ENCODE data around the gene MOV10L1.

The MOV10L1 gene

DNA sequence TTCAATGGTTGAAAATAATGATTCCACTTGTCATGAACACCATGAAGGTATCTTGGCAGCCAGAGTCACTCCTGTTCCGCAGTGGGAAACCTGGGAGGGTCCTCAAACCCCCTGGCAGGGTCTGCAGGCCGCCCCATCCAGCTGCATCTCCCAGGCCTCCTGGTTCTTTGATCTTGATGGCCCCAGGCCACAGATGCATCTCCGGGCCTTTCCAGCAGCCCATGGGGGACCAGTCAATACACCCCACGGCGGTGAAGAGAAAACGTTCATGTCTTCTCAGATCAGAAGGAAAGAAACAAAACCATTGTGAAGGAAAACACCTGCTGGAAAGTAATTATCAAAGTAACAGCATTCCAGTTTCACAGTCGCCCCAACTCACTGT is 29.9 kb upstream of the MOV10L1 start:
- DNase-seq, result no peak

GRCh38 chr22:50060441-50061140 is 29.2 kb upstream of the MOV10L1 start:
- DNase-seq, result no peak

- no peak for DNase-seq
Observed at GRCh38 chr22:50061141-50061823, 28.5 kb upstream of the MOV10L1 start.

DNA sequence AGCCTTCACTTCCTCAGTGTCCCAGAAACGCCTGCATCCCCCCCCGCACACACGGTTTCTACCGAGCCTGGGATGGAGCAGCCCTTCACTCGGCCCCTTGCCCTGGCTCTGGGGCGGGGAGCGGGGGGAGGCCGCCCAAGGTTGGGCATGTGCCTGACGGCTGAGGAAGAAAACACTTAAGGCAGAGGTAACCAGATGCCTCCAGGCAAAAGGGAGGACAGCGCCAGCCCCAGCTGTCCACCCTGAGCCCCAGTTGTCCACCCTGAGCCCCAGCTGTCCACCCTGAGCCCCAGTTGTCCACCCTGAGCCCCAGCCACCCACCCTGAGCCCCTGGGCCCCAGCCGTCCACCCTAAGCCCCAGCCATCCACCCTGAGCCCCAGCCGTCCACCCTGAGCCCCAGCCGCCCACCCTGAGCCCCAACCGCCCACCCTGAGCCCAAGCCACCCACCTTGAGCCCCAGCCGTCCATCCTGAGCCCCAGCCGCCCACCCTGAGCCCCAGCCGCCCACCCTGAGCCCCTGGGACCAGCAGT is 27.9 kb upstream of the MOV10L1 start:
- no peak for DNase-seq

DNA sequence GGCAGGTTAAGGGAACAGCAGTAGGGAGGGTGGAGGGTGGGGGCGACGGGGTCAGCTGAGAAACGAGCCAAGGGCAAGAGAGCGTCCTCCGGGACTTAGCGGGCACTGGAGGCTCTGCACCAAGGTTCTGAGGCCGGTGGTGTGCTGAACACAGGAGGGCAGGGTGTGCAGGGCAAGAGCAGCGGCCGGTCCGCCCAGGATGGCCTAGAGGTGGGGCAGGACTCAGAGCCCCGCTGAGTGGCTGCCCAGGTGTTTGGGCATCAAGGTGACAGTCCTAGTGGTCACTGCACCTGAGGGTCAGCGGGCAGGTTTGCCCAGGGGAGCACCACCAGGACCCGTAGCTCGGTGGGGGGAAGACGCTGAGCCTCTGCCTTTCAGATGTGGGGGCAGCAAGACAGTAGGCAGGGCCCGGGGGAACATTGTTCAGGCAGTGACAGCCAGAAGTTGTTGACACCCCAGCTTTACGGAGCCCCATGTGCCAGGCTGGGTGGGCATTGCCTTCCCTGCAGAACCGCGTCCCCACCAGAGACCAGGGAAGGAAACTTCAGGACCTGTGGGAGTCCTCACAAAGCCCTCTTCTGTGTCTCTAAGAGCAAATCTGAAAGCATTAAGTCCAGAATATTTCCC is 27.2 kb upstream of the MOV10L1 start:
- DNase-seq, result no peak

DNA sequence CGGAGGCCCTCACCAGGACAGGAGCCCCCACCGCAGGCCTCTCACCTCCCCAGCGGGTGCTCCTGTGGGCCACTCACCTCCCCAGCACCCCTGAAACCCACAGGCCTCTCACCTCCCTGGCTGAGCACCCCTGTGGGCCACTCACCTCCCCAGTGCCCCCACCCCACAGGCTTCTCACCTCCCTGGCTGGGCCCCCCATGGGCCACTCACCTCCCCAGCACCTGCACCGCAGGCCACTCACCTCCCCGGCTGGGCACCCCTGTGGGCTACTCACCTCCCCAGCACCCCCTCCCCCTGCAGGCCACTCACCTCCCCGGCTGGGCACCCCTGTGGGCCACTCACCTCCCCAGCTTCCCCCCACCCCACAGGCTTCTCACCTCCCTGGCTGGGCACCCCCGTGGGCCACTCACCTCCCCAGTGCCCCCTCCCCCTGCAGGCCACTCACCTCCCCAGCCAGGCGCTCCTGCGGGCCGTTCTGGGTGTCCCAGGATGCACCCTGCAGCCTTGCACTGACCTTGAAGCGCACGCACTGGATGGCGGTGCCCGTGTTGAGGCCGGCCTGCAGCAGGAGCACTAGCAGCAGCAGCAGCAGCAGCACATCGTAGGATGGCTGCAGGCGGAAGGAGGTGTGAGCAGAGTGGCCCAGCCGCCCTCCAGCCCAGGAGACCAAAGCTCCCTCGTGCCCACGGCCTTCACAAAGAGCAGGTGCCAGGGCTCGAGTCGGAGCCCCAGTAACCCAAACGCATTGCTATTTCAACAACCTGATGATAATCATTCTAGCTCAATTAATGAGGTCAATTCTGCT is 26.0 kb upstream of the MOV10L1 start:
- no peak for DNase-seq

DNA sequence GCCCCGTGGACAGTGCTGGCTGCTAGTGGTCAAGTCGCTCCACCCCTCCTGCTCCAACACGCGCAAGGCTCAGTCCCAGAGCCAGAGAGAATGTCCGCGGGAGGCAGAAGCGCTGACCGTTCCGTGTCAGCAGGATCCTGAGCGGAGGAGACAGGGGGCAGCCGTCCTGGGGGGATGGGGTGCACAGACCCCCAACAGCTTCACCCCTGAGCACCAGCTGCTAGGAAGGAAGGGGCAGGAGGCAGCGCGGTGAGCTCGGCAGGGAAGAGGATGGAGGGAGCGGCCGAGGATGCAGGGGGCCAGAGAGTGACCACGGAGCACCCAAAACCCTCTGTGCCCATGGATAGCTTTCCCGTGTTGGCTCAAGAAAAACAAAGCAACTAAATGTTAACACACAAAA is 25.4 kb upstream of the MOV10L1 start:
- no peak for DNase-seq

- no peak for DNase-seq
Observed at GRCh38 chr22:50067244-50067643, 22.6 kb upstream of the MOV10L1 start.

GRCh38 chr22:50068096-50068495 is 21.7 kb upstream of the MOV10L1 start:
- DNase-seq, result no peak

DNA sequence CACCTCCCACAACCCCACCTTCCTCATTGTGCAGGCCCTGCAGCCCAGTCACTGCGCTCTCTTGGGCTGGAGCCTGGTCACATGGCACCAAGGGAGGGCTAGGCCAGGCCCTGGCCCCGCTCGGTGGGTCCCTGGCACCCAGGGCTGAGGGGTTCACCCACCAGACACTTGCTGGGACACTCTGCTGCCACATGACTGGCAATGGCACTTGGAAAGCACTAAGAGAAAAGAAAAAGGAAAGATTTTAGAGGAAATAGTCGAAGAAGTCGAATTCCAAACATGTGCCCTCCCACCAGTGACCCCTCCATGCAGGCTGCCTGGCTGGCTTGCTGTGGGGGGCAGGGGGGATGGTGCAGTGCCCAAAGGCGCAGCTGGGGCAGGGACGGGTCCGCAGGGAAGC is 19.4 kb upstream of the MOV10L1 start:
- DNase-seq, result no peak

DNA sequence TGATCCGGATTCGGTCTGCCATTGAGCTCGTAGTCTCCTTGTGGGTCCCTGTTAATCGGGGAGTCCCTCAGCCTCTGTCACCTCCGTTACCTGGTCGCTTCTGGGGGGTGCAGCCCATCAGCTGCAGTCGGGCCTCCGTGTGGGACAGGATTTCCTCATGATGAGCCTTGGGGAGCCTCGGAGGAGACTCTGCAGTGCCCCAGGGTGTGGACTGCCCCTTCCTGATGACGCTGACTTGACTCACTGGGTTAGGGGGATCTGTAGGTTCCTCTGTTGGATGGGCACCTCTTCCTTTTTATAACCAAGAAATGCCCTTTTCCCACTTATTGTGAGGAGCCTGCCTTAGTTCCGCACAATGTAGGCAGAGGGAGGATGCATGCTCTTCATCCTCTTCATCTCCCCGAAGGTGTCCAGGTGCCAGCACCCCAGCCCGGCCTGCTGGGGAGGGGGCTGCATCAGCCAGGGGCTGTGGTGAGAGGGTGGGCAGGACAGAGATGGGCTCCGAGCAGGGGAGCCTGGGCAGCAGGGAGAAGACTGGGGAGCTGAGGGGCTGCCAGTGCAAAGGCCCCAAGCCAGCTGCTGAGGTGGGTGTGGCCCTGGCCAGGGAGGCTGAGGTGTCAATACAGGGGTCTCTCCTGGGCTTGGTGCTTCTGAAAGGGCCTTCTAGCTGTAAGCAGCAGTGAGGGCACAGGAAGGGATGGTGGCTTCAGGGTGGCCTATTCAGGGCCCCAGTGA is 18.2 kb upstream of the MOV10L1 start:
- DNase-seq, result no peak

DNA sequence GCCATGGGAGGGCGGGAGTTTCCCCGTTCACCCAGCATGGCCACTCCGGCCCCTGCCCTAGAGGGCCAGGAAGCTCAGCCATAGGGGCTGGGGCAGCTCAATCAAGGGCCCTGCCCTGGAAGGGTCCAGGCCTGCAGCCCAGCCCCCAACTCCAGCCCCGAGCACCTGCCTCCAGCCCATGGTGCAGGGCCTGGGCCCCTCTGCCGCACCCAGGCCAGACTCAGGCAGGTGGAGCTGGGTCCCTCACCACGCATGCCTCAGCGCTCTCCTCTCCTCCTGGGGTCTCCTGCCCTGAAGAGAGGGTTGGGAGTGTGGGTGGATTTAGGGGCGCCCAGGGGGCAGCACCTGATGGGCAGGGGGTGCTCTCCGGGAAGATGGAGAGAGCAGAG is 17.6 kb upstream of the MOV10L1 start:
- no peak for DNase-seq

- no peak for DNase-seq
Observed at GRCh38 chr22:50072714-50073538, 16.9 kb upstream of the MOV10L1 start.

- no peak for DNase-seq
Observed at GRCh38 chr22:50074056-50074455, 15.8 kb upstream of the MOV10L1 start.

DNA sequence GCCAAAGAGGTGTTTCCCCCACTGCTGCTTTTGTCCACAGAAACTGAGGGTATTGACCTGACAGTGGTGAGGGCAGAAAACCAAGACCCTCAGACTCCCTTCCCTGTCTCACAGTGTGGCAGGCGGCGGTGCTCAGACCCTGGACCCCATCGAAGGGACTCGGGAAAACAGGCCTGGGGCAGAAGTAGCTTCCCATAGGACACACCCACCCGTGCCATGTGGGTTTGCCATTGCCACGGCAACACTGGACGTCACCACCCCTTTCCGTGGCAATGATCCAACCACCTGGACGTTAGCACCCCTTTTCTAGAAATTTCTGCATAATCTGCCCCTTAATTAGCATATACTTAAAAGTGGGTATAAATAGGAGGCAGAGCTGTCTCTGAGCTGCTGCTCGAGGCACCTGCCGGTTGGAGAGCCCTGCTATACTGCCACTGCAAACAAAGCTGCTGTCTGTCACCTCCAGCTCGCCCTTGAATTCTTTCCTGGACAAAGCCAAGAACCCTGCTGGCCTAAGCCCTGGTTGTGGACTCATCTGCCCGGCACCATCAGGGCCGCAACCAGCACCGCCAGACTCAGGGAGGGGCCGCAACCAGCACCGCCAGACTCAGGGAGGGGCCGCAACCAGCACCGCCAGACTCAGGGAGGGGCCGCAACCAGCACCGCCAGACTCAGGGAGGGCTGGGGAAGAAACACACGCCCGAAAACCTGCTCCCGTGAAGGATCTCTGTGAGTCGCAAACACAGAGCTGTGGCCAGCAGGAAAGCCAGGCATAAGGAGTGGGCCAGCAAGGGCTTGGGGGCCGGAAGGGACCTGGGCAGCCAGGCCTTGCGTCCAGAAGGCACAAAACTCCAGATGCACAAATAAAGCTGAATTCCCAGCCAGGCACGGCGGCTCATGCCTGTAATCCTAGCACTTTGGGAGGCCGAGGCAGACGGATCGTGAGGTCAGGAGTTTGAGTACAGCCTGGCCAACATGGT is 15.0 kb upstream of the MOV10L1 start:
- no peak for DNase-seq

DNA sequence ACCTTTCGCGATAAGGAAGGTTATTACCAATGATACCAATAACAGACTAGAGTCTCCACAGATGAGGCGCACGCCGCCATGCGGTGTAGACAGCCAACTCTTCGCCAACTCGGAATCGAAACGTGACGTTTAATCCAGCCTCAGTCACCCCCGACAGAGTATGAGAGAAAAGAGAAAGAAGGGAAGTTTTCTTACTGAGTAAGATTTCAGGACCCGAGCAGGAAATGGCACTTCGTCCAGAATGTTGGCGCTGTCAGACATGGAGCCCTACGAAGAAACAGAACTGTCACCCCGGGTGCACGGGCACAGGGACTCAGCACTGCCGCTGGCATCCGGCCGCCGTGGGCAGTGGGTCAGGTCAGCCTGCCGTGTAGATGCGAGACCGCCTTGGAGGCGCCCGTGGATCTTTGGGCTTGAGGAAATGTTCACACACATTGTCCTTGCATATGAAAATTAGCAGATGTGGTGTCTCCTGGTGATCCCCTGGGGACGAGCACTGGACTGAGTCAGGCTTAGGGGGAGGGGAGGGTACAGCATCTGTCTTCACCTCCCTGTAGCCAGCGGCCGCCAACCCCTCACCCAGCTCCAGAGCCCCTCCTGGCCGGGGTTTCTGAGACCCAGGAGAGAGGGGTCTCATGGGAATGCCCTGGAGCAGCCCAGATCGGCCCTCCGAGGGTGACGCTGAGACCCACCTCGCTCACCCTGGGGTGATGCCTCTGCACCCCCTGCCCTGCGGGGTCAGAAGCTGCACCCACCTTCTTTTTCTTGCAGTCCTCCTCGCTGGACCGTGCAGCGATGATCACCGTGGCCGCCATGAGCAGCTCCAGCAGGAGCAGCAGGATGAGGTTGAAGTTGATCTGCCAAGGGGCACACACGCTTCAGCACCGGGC is 12.9 kb upstream of the MOV10L1 start:
- no peak for DNase-seq

DNA sequence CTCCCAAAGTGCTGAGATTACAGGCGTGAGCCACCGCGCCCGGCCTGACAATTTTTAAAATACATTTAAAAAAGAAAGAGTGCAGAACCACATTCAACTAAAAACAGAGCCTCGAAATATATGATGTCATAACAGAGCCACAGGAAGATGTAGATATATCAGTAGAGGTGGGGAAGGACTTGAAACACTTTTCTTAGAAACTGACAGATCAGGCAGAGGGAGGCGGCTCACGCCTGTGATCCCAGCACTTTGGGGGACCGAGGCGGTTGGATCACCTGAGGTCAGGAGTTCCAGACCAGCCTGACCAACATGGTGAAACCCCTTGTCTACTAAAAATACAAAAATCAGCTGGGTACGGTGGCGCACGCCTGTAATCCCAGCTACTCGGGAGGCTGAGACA is 11.6 kb upstream of the MOV10L1 start:
- no peak for DNase-seq

DNA sequence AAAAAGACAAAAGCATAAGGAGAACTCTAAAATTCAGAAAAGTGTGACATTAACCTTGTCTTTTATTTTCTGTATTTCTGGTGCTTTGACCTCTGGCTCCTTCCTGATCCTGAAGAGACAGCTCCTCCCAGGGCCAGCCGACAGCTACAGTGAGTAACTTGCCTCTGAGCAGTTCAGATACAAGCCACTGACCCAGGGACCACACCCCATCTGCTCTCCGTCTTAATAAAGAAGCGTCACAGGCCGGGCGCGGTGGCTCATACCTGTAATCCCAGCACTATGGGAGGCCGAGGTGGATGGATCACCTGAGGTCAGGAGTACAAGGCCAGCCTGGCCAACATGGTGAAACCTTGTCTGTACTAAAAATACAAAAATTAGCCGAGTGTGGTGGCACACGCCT is 11.0 kb upstream of the MOV10L1 start:
- no peak for DNase-seq

DNA sequence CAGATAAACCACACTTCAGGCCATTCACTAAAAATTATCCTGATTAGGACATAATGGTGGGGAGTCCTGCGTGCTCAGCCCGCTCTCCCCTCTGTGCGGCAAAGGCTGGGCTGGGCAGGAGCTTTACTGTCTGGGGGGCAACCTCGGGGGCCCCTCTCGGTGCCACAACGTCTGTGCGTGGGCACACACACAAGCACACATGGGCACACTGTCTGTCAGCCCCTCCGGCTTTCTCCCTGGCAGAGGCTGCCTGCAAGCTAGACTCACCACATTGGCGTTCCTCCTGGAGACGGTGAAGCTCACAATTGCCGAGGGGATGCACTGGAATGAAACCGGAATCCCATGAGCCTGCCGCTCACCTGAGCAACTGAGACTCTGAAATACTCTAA is 9.7 kb upstream of the MOV10L1 start:
- DNase-seq, result no peak

Measured in fibroblast of skin of right quadriceps (primary cell).